Measurements from ENCODE around the gene IDH3B. TPM values are rescaled to one million over a fixed set of nuclear protein-coding genes. Genes with fewer than 3 reads are reported as not detected.
A peak's percentile ranks its signal among the peaks of the same experiment; 100 is the strongest.
"Not testable (repeated sequence)": the region's sequence is repeated elsewhere in the genome, so short reads cannot be mapped to it uniquely, and the experiment has no call there.

The IDH3B gene
- total and polyA plus RNA-seq, 4 donors, result 51.4 to 104 (median 59.2) TPM

- WGBS, 2 donors, result 50 to 52% methylated on average over 10 of the region's 10 CpGs
These were observed 27.6 kb upstream of the IDH3B start for GRCh38 chr20:2691663-2692035.

DNA sequence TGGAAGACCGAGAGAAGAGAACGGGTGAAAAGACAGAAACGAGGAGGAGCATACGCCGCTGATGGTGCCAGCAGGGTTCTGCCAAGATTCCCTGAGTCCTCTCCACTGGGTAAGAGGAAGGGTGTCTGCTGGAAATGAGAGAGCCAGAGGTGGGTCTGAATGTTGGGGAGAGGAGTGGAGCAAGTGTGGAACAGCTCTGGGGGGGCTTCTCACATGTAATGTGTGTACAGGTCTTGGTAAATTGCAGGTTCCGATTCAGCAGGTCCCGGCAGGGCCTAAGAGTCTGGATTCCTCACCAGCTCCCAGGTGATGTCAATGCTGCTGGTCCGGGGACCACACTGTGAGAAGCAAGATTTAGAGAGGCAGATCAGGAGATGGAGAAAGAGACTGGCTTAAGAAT lies 27.1 kb upstream of the IDH3B start:
- ATAC-seq (ENCODE audit: low FRiP score) (no peak), DNase-seq (peak in 1 of 2 donors; percentile 23)
- Histone ChIP-seq H3K27ac (ENCODE audit: low read depth in 1 of 2, low read length in 2 of 2) (no peak overlapping the region), H3K36me3 (ENCODE audit: control insufficient read depth in 1 of 2, insufficient read depth in 2 of 2, low read length in 1 of 2) (no peaks in the 10 kb centered on the region), H3K27me3 (ENCODE audit: control insufficient read depth in 1 of 2, insufficient read depth in 2 of 2, low read length in 1 of 2) (no peaks in the 10 kb centered on the region), H3K4me1 (ENCODE audit: control insufficient read depth in 1 of 2, insufficient read depth in 2 of 2, low read length in 2 of 2) (no peaks in the 10 kb centered on the region), H3K9me3 (ENCODE audit: control insufficient read depth, low read length) (no peaks in the 10 kb centered on the region), H3K4me3 (ENCODE audit: low read length in 2 of 2) (no peak overlapping the region)
- intact Hi-C loops (cut with DNase I), result loop anchor here in 1 of 2 donors (5.0 kb wide), 1 partner anchor 161 kb away; no protein-coding TSS in a partner anchor
- WGBS, 2 donors, result 83 to 85% methylated on average over 8 of the region's 8 CpGs

More at GRCh38 chr20:2691663-2692035, 27.6 kb upstream of the IDH3B start:
- intact Hi-C loops (cut with DNase I), result loop anchor here in 1 of 2 donors (5.0 kb wide), 1 partner anchor 161 kb away; no protein-coding TSS in a partner anchor
- no peaks in the 10 kb centered on the region for H3K27me3 ChIP-seq (ENCODE audit: control insufficient read depth in 1 of 2, insufficient read depth in 2 of 2, low read length in 1 of 2)
- no peaks in the 10 kb centered on the region for H3K9me3 ChIP-seq (ENCODE audit: control insufficient read depth, low read length)
- H3K4me1 ChIP-seq (ENCODE audit: control insufficient read depth in 1 of 2, insufficient read depth in 2 of 2, low read length in 2 of 2), result no peaks in the 10 kb centered on the region
- DNase-seq (peak in 1 of 2 donors; percentile 62), ATAC-seq (ENCODE audit: low FRiP score) (no peak)
- H3K36me3 ChIP-seq (ENCODE audit: control insufficient read depth in 1 of 2, insufficient read depth in 2 of 2, low read length in 1 of 2), result no peaks in the 10 kb centered on the region
- H3K27ac ChIP-seq (ENCODE audit: low read depth in 1 of 2, low read length in 2 of 2), result peak overlapping the region in 1 of 2 donors; percentile 53
- no peak overlapping the region for H3K4me3 ChIP-seq (ENCODE audit: low read length in 2 of 2)

DNA sequence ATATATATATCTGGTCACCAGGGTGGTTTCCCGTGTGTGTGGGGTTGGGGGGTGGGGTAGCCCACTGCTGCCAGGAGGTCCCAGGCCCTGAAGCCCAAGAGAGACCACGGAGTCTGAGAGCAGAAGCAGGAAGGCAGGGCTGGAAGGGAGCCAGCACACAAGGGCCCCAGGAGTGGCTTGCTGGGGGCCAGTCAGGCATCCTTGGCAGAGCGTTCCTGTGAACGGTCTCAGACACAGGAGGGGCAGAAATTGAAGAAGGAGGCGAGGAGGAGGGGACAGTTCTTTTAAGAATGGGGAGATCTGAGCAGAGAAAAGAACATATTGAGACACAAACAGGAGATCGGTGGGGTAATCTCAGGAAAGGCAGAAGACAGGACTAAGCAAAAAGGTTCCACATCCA lies 26.7 kb upstream of the IDH3B start:
- Histone ChIP-seq H3K4me1 (ENCODE audit: control insufficient read depth in 1 of 2, insufficient read depth in 2 of 2, low read length in 2 of 2) (no peaks in the 10 kb centered on the region), H3K4me3 (ENCODE audit: low read length in 2 of 2) (no peak overlapping the region)

DNA sequence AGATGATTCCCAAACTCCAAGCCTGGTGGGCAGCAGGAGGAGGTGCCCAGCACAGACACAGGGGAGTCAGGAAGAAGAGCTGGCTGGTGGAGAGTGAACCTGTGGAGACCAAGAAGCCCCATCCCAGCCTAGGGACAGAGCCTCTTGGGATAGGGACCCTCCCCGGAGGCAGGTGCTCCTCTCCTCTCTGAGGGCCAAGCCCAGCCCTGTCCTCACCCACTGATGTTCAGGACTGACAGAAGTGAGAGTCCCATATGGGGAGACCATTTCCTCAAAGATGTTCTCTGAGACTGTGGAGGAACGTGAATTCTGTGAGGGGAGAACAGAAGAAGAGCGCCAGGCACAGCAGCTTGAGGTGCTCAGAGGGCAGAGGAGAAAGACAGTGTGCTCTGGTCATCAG lies 26.2 kb upstream of the IDH3B start:
- DNase-seq (peak in 1 of 2 donors; percentile 32), ATAC-seq (ENCODE audit: low FRiP score) (no peak)
- no peak overlapping the region for H3K27ac ChIP-seq (ENCODE audit: low read depth in 1 of 2, low read length in 2 of 2)
- H3K4me3 ChIP-seq (ENCODE audit: low read length in 2 of 2), result no peak overlapping the region
- no peaks in the 10 kb centered on the region for H3K36me3 ChIP-seq (ENCODE audit: control insufficient read depth in 1 of 2, insufficient read depth in 2 of 2, low read length in 1 of 2)
- 90 to 91% methylated on average over 3 of the region's 3 CpGs for WGBS, 2 donors
- H3K27me3 ChIP-seq (ENCODE audit: control insufficient read depth in 1 of 2, insufficient read depth in 2 of 2, low read length in 1 of 2), result no peaks in the 10 kb centered on the region
- H3K9me3 ChIP-seq (ENCODE audit: control insufficient read depth, low read length), result no peaks in the 10 kb centered on the region
- intact Hi-C loops (cut with DNase I), result loop anchor here in 1 of 2 donors (5.0 kb wide), 1 partner anchor 162 kb away; no protein-coding TSS in a partner anchor
- H3K4me1 ChIP-seq (ENCODE audit: control insufficient read depth in 1 of 2, insufficient read depth in 2 of 2, low read length in 2 of 2), result no peaks in the 10 kb centered on the region

More for the DNA sequence above, 26.7 kb upstream of the IDH3B start:
- H3K27me3 ChIP-seq (ENCODE audit: control insufficient read depth in 1 of 2, insufficient read depth in 2 of 2, low read length in 1 of 2), result no peaks in the 10 kb centered on the region
- H3K36me3 ChIP-seq (ENCODE audit: control insufficient read depth in 1 of 2, insufficient read depth in 2 of 2, low read length in 1 of 2), result no peaks in the 10 kb centered on the region
- 83 to 84% methylated on average over 6 of the region's 6 CpGs for WGBS, 2 donors
- DNase-seq (peak in 1 of 2 donors; percentile 72), ATAC-seq (ENCODE audit: low FRiP score) (no peak)
- no peaks in the 10 kb centered on the region for H3K9me3 ChIP-seq (ENCODE audit: control insufficient read depth, low read length)
- H3K27ac ChIP-seq (ENCODE audit: low read depth in 1 of 2, low read length in 2 of 2), result no peak overlapping the region
- intact Hi-C loops (cut with DNase I), result loop anchor here in 1 of 2 donors (5.0 kb wide), 1 partner anchor 162 kb away; no protein-coding TSS in a partner anchor

DNA sequence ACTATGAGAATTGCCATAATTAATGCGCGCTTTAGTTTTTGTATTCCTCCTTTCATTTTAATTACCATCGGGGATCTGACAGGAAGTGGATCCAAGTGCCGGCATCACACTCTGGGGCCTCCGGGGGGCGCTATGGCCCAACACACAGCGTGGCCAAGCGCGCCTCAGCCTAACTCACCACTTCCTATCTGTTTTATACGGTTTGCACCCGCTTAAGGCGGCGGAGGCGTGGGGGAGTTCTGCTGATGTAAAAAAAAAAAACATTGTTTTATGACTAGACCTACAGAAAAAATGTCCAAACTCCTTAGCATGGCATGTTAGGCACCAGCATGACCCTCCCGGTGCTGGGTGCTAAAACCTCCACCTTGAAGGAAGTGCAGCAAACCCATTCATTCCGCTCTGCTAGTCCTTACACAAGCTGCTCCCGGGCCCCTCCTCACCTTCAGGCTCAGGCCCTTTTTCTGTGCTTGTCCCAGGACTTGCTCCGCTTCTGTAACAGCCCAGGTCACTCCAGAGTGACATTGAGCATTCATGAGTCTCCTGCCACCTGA lies 24.1 kb upstream of the IDH3B start:
- Histone ChIP-seq H3K9me3 (ENCODE audit: control insufficient read depth, low read length) (no peaks in the 10 kb centered on the region), H3K4me3 (ENCODE audit: low read length in 2 of 2) (no peak overlapping the region), H3K36me3 (ENCODE audit: control insufficient read depth in 1 of 2, insufficient read depth in 2 of 2, low read length in 1 of 2) (no peaks in the 10 kb centered on the region), H3K4me1 (ENCODE audit: control insufficient read depth in 1 of 2, insufficient read depth in 2 of 2, low read length in 2 of 2) (no peaks in the 10 kb centered on the region), H3K27ac (ENCODE audit: low read depth in 1 of 2, low read length in 2 of 2) (no peak overlapping the region), H3K27me3 (ENCODE audit: control insufficient read depth in 1 of 2, insufficient read depth in 2 of 2, low read length in 1 of 2) (no peaks in the 10 kb centered on the region)
- peak in 1 of 2 donors; percentile 78 for DNase-seq
- intact Hi-C loops (cut with DNase I), result no loop called here
- WGBS, 2 donors, result 32 to 38% methylated on average over 18 of the region's 18 CpGs
- no peak for ATAC-seq (ENCODE audit: low FRiP score)

GRCh38 chr20:2687514-2687913 lies 23.5 kb upstream of the IDH3B start:
- no peak for ATAC-seq (ENCODE audit: low FRiP score)
- intact Hi-C loops (cut with DNase I), result no loop called here
- peak in 1 of 2 donors; percentile 24 for DNase-seq
- no peaks in the 10 kb centered on the region for H3K27me3 ChIP-seq (ENCODE audit: control insufficient read depth in 1 of 2, insufficient read depth in 2 of 2, low read length in 1 of 2)
- H3K4me3 ChIP-seq (ENCODE audit: low read length in 2 of 2), result no peak overlapping the region
- no peaks in the 10 kb centered on the region for H3K9me3 ChIP-seq (ENCODE audit: control insufficient read depth, low read length)
- no peaks in the 10 kb centered on the region for H3K36me3 ChIP-seq (ENCODE audit: control insufficient read depth in 1 of 2, insufficient read depth in 2 of 2, low read length in 1 of 2)
- H3K27ac ChIP-seq (ENCODE audit: low read depth in 1 of 2, low read length in 2 of 2), result no peak overlapping the region
- no peaks in the 10 kb centered on the region for H3K4me1 ChIP-seq (ENCODE audit: control insufficient read depth in 1 of 2, insufficient read depth in 2 of 2, low read length in 2 of 2)
- 45 to 55% methylated on average over 6 of the region's 6 CpGs for WGBS, 2 donors

- WGBS, 2 donors, result 78 to 83% methylated on average over 3 to 4 of the region's 4 CpGs
- not testable (repeated sequence) for H3K9me3 ChIP-seq (ENCODE audit: control insufficient read depth, low read length); ATAC-seq (ENCODE audit: low FRiP score)
These were observed 20.8 kb upstream of the IDH3B start for GRCh38 chr20:2684817-2685216.

GRCh38 chr20:2682040-2682439 lies 18.0 kb upstream of the IDH3B start:
- ATAC-seq (ENCODE audit: low FRiP score); H3K9me3 ChIP-seq (ENCODE audit: control insufficient read depth, low read length); DNase-seq; intact Hi-C loops (cut with DNase I); H3K4me3 ChIP-seq (ENCODE audit: low read length in 2 of 2); H3K36me3 ChIP-seq (ENCODE audit: control insufficient read depth in 1 of 2, insufficient read depth in 2 of 2, low read length in 1 of 2); H3K27me3 ChIP-seq (ENCODE audit: control insufficient read depth in 1 of 2, insufficient read depth in 2 of 2, low read length in 1 of 2); H3K4me1 ChIP-seq (ENCODE audit: control insufficient read depth in 1 of 2, insufficient read depth in 2 of 2, low read length in 2 of 2); H3K27ac ChIP-seq (ENCODE audit: low read depth in 1 of 2, low read length in 2 of 2): not testable (repeated sequence)
- WGBS, 2 donors, result 50 to 83% methylated on average over 3 of the region's 3 CpGs

More at GRCh38 chr20:2684817-2685216, 20.8 kb upstream of the IDH3B start:
- DNase-seq, result peak in 1 of 2 donors; percentile 37
- H3K4me3 ChIP-seq (ENCODE audit: low read length in 2 of 2); intact Hi-C loops (cut with DNase I); H3K27me3 ChIP-seq (ENCODE audit: control insufficient read depth in 1 of 2, insufficient read depth in 2 of 2, low read length in 1 of 2); H3K36me3 ChIP-seq (ENCODE audit: control insufficient read depth in 1 of 2, insufficient read depth in 2 of 2, low read length in 1 of 2); H3K4me1 ChIP-seq (ENCODE audit: control insufficient read depth in 1 of 2, insufficient read depth in 2 of 2, low read length in 2 of 2); H3K27ac ChIP-seq (ENCODE audit: low read depth in 1 of 2, low read length in 2 of 2): not testable (repeated sequence)

DNA sequence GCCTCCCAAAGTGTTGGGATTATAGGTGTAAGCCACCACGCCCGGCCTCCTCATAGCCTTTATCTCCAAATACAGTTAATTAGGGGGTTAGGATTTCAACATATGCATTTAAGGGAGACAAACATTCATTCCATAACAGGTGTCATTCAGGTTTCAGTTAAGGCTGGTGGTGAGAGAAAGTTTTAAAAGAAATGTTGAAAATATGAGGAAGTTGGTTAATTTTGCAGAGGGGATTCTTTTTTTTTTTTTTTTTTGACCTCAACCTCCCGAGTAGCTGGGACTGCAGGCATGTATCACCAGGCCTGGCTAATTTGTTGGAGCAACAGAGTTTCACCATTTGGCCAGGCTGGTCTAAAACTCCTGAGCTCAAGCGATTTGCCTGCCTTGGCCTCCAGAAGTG lies 16.0 kb upstream of the IDH3B start:
- Histone ChIP-seq H3K36me3 (ENCODE audit: control insufficient read depth in 1 of 2, insufficient read depth in 2 of 2, low read length in 1 of 2) (no peaks in the 10 kb centered on the region), H3K9me3 (ENCODE audit: control insufficient read depth, low read length) (peaks cover 1% of the 10 kb centered on the region), H3K4me3 (ENCODE audit: low read length in 2 of 2) (no peak overlapping the region), H3K27me3 (ENCODE audit: control insufficient read depth in 1 of 2, insufficient read depth in 2 of 2, low read length in 1 of 2) (no peaks in the 10 kb centered on the region), H3K27ac (ENCODE audit: low read depth in 1 of 2, low read length in 2 of 2) (no peak overlapping the region), H3K4me1 (ENCODE audit: control insufficient read depth in 1 of 2, insufficient read depth in 2 of 2, low read length in 2 of 2) (no peaks in the 10 kb centered on the region)
- ATAC-seq (ENCODE audit: low FRiP score) (no peak), DNase-seq (no peak)
- intact Hi-C loops (cut with DNase I), result no loop called here
- WGBS, 2 donors, result 64 to 74% methylated on average over 4 of the region's 4 CpGs

All from aorta (tissue), 5 donors.